DMS53 treated with DMSO at 0.1 percent for 48 hours (cell line): ENCODE data around the gene GPR15LG.
A peak's percentile ranks its signal among the peaks of the same experiment; 100 is the strongest.

Experiments used
- DNase-seq: peaks from one replicate; lab custom pipeline; 2025; ENCODE audit not compliant: unreplicated experiment; lab: John Stamatoyannopoulos, UW

GPR15LG gene

DNA sequence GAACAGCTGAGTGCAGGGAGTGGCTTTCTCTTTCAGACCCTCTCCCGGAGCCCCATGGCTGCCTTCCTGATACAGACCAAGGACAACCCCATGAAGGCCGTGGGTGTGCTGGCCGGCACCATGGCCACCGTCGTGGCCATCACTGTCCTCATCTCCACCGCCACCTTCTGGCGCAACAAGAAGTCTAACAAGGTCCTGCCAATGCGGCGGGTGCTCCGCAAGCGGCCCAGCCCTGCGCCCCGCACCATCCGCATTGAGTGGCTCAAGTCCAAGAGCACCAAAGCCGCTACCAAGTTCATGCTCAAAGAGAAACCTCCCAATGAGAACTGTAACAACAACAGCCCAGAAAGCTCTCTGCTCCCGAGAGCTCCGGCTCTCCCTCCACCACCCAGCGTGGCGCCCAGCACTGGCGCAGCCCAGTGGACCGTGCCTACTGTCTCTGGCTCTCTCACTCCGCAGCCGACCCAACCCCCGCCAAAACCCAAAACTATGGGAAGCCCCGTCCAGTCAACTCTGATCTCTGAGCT, 40.5 kb downstream of the GPR15LG start:
- DNase-seq, result no peak

DNA sequence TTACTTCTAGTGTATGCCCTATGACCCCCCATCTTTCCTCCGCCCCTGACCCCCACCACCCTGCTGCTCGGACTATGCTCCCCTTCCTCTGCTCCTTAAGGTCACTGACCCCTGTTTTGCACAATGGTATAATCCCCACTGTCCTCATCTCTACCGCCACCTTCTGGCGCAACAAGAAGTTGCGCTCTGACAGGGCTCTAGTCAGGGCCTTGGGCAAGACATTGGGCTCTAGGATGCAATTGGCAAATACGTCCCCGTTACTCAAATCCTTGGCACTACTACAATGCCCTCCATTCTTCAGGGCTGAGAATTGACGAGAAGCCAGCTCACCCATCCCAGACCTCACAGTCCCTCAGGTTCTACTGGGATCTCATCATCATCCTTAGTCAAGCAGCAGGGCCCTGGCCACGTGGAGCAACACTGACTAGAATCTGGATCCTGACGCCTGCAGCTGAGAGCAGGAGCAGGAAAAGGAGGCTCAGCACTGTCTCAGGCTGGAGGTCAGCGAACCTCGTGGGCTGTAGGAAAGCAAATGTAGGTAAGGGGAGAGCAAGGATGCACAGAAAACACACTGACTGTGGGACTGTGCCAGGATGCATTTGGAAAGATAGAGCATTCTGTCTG, 41.1 kb downstream of the GPR15LG start:
- DNase-seq, result peak; percentile 9

DNA sequence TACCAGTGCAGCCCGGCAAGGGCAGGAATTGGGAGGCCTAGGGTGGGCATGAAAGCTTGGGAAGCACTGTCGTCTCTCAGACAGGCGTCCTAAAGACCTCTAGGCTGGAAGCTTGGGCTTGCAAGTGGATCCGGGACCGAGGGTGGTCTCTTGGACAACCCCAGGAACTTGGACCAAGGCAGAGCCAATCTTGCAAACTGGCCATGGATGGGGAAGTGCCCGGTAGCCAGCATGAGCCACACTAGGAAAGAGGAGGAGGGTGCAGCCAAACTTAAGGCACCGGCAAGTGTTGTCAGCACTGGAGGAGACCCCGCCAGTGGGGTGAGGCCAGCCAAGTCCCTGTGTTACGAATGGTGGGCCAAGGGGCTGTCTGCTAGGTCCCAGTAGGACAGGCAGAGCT, 43.2 kb downstream of the GPR15LG start:
- no peak for DNase-seq

DNA sequence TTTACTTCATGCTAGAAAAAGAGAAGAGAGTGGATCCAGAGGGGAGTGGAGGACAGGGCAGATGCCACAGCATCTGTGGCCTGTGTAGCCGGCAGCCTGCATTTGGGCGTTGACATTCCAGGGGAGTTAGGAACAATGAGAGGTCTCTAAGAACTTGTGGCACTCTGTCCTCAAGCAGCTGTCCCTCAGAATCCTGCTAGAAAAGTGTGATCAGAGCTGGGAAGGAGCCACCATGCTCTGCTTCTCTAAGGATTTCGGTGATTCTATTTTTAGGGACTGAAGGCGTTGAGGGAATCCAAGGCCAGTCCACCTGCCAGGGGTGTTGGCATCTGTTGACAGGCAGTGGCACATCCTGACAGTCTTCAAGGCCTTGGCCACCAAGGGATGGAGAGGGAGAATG, 44.1 kb downstream of the GPR15LG start:
- no peak for DNase-seq

DNA sequence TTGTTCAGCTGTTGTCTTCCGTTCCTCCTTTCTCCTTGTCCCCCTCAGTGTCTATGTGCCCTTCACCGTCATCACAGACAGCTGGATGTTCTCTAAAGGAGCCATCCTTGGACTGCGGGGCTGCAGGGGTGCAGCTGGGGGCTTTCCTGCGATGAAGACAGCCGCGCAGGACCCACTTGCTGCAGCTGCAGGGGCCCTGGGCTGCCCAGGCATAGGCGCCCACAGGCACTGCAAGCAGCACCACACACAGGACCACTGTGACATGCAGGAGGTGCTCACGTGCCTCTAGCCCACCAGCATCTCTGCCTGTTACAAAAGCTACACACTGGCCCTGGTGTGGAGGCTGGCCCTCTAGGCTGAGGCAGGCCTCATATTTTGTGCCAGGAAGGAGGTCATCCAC, 48.3 kb downstream of the GPR15LG start:
- no peak for DNase-seq

DNA sequence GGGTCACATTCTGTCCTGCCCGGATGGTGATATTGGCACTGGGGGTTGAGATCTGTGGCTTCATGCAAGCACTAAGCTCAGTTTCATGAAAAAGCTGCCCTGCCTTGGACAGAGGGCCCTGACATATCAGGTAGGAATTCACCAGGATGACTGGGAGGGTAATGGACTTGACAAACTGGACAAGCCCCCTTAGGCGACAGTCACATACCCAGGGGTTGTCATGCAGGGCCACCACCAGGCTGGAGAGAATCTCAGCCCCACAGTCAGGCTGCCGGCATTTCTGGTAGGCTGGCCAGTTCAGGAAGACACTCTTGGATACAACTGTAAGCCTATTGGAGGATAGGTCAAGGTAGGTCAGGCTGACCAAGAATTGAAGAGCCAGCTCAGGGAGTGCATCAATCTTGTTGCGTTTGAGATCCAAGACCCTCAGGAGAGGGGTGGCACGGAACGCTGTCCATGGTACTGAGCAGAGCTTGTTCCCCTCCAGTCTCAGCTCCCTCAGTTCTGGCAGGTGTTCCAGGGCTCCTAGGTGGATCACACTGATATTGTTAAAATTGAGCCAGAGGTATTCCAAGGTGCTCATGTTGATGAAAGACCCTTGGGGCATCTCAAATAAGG, 50.9 kb downstream of the GPR15LG start:
- no peak for DNase-seq

DNA sequence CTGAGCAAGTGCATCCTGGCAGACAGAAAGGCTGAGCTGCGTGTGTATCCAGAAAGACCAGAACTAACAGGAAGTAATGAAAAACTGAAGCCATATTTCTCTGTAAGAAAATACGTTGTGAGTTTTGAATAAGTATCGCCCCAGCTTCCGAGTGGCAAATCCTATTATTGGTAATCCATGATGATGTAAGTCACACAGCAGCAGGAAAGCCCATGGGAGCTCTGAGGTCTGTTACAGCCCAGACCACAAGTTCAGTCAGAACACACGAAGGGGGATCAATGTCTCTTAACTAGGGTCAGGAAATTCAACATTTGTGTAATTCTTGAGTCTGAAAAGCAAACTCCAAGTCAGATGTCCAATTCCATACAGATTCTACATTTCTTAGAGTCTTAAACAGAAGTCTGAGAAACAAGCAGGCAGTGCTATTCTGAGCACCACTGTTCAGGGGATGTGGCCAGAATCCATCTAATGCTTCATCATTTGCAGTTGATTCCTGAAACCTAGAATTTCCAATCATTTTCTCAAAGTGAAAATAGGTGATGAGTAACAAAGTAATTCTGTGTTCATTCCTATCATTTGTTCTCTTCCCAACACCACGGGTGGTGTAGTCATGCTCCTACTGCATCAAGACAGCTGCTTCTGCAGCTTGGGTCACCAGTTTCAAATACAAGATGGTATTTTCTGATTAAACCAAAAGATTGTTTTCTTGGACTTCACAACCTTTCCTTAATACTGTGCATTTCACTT, 52.0 kb downstream of the GPR15LG start, which contains the start of gene LRIT2:
TSS of gene LRIT2 (minus strand) at position 118 of the 747 bp plus-strand sequence. CDS start at position 94, 24 bp downstream.
- no peak for DNase-seq

DNA sequence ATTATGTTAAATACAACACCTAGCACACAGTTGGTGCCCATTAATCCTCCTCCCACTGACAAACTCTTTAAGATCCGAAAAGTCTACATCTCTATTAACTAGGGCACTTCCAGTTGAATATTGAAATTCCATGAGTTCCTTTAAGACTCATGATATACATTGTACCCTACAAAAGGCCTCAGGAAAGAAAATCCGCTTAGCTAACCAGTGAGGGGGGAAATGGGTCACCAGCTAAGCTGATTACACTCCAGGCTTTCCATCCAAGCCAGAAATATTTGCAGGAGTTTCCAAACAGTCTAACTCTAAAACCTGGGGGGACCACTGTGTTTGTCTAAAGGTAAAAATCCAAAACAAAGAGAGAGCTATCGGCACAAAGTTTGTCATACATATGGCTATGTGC, 53.0 kb downstream of the GPR15LG start:
- no peak for DNase-seq

DNA sequence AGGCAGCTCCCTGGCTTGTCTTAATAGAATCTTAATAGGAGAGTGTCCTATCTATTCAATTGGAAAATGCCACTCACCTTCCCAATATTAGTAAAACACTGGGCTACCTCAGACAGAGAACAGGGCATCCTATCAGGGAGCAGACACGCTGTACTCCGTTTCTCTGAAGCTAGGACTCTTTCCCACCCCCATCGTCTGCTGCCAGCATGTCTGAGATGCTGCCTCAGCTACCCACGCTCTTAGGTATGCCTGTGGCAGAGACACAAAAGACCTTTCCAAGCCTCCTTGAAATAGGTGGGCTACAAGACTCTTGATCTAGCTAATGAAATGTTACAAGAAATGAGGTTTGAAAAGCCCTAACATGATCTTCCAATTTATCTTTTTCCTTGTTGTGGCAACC, 54.2 kb downstream of the GPR15LG start:
- no peak for DNase-seq

DNA sequence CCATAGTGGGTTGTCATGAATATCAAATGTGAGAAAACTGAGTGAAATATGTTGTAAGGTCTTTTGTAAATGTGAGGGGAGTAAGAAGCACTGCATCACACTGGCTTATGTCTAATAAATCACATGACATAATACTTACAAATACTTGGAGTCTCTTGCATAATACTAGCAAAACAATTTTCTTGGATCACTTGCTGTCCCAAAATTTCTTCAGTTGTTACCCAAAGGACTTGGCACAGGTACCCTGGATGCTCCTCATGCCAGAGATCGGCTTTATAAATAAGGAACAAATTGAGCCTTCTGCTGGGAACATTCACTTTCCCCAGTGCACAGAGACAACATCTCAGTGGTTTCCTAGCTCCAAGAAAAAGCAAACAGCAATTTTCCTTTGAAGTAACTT, 56.8 kb downstream of the GPR15LG start:
- no peak for DNase-seq

DNA sequence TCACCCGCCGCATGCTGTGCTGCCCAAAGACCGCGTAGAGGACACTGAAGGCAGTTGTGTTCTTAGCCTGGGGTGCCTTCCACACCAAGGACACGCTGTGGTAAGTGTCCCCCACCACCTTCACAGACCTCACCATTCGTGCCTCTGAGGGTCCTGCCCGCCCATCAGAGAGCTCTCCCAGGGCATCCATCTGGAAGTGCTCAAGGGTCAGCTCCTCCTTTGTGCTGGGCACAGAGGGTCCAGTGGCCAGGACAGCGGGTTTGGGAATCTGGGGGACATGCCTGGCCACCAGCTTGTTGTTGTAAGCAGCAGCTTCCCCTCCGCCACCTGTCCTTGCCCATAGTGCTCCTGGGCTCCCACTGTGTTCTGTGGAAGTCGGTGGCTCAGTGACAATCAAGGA, 58.8 kb downstream of the GPR15LG start:
- DNase-seq, result no peak

DNA sequence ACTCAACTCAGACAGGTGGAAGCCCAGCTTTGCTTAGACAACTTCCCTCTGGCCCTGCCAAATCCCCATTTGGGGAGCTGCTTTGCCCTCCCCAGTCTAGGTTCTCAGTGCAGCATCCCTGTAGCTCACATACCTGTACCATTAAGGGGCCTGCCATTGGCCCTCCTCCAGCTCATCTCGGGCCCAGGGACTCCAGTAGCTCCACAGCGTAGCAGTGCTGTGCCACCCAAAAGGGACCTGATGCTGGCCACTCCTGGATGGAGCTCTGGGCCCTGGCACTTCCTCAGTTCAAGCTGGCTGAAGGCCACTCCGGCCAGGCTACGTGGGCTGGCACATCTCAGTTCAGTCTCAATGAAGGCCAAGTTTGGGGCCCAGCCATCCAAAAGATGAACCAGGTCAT, 60.3 kb downstream of the GPR15LG start:
- DNase-seq, result no peak

DNA sequence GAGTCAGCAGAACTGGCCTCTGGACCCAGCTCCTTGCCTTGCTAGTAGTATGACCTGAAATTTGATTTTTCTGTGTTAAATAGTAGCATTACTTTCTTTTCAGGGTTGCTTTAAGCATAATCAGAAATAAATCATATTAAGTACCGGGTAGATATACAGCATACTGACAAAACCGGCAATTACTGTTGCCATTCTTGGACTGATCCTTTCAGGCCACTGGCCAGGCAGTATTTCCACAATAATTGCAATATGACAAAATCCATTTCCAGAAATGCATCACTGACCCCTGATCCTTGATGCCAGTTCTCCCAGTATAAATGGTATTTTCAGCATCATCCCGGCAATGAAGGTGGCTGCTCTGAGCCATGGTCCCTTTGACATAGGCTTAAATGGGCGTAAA, 60.9 kb downstream of the GPR15LG start:
- DNase-seq, result no peak
